NCI-H2196 treated with DMSO at 0.1 percent for 48 hours (cell line): ENCODE results near the gene CCDC92B.

Experiments
- DNase-seq: peaks from one replicate; lab custom pipeline; 2025; ENCODE audit not compliant: unreplicated experiment; lab: John Stamatoyannopoulos, UW

CCDC92B gene

GRCh38 chr17:2723505-2723996 is 25.9 kb downstream of the CCDC92B start:
- DNase-seq: no peak

GRCh38 chr17:2722611-2723010 is 26.8 kb downstream of the CCDC92B start:
- DNase-seq: no peak

DNA sequence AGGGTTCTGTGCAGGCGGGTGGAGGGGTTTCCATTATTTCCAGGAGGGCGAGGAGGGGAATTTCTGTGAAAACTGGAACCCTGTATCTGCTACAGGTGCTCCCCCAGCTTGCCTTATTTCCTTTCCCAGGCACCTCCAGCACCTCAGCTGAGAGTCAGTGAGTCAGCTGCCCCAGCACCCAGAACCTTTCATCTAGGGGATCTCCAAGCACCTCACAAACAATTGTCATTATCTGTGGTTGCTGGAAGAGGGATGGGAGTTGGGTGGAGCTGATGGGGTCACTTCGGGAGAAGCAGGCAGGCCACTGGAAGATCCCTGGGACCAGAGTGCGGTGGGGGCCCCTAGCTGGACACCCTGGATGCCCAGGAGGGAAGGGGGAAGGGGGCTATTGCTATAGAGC is 27.8 kb downstream of the CCDC92B start:
- DNase-seq: no peak

- DNase-seq: no peak
These were observed 29.6 kb downstream of the CCDC92B start for GRCh38 chr17:2719861-2720260.

DNA sequence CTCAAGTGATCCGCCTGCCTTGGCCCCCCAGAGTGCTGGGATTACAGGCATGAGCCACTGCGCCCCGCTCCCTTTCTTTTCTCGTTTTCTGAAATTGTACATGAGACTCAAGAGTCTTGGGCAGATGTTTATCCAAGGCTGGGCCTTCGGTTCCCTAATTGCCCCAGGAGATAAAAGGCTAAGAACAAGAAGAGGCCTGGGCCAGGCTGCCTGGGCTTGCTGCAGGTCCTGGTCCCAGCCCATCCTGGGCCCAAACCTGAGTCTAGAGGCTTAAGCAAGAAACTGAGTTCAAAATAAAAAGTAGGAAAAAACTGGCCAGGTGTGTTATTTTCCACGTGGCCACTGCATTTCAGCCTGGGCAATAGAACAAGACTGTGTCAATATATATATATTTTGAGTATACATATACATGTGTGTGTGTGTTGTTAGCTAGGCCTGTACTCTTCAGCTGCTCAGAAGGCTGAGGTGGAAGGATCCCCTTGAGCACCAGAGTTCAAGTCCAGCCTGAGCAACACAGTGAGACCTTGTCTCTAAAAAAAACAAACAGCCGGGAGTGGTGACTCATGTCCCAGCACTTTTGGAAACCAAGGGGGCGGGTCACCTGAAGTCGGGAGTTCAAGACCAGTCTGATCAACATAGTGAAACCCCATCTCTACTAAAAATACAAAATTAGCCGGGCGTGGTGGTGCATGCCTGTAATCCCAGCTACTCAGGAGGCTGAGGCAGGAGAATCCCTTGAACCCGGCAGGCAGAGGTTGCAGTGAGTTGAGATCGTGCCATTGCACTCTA is 31.1 kb downstream of the CCDC92B start:
- no peak for DNase-seq

GRCh38 chr17:2716649-2717048 is 32.8 kb downstream of the CCDC92B start:
- DNase-seq: no peak

DNA sequence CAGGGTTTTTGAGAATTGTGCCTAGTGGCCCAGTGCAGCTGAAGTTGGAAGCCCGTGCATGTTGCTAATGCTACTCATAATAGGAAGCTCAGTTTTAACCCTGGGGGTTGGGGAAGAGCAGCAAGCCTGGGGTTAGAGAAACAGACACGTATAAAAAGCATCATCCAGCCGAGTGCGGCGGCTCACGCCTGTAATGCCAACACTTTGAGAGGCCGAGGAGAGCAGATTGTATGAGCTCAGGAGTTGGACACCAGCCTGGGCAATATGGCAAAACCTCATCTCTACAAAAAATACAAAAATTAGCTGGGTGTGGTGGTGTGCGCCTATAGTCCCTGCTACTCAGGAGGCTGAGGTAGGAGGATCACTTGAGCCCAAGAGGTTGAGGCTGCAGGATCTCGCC is 35.6 kb downstream of the CCDC92B start:
- no peak for DNase-seq

- no peak for DNase-seq
These were observed 37.0 kb downstream of the CCDC92B start for GRCh38 chr17:2712300-2713043.

DNA sequence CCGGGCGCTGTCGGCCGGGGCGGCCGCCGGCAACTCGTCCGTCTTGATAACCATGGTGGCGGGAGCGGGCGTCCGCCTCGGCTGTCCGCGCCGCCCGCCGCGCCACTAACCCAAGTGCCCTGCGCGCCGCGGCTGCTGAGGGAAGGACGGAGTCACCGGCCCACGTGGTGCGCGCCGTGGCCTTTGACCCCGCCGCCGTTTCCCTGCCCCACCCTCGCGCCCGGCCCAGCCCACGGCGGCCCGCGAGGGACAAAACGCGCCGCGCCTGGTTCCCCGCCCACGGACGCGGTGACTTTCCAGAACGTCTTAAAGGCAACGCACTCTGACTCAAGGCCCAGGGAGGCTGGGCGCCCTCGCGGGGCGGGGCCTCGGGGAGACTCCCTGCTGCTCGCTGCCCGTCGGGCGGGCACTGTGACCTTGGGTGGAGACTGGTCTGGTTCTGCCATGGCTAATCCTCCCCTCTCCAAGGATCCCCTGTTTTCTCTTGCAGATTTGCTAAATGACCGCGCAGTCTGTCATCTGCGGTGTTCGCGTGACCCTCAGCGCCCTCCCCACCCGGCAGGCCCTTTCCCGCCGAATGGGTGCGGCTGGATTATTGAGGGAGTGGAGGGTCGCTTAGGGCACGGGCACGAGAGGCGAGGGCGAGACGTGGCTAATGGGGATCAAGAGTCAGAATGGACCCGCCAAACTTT is 37.7 kb downstream of the CCDC92B start, which contains the start of gene CLUH:
Gene CLUH (minus strand): TSS at position 157 of the 692 bp plus-strand sequence. CDS start 103 bp downstream, at position 54.
- peak; percentile 49 for DNase-seq

DNA sequence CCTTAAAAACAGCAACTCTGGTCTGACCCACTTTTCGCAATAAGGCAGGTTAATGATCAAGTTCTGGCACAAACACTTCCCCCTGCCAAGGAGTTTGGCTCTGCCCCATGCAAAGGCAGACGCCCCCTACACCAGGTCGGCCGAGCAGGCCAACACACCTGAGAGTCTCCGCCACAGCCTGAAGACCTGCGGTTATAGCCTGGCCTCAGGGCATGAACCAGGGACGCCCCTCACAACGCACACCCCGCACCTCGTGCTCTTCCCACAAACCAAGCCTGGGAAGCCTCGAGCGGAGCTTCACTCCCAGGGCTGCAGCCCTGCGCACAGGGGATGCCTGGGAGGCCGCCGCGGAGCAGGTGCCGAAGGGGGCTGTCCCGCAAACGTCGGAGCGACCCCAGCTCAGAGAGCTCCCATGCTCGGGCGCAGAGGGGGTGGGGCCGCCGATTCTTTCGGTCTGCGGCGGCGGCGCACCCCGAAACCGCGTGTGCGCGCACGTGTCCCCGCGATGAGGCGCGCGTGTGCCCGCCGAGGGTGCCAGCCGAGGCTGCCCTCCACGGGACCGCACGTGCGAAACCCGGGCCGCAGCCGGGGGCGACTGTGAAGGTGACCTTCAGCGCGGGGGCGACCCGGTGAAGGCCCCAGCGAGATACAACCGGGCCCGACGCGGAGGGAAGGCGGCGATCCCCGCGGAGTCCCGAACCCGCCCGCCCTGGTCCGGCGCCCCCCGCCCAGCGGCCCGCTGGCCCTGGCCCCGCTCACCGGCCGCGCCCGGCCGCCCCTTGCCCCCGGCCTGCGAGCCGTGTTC is 38.4 kb downstream of the CCDC92B start:
- DNase-seq: no peak

DNA sequence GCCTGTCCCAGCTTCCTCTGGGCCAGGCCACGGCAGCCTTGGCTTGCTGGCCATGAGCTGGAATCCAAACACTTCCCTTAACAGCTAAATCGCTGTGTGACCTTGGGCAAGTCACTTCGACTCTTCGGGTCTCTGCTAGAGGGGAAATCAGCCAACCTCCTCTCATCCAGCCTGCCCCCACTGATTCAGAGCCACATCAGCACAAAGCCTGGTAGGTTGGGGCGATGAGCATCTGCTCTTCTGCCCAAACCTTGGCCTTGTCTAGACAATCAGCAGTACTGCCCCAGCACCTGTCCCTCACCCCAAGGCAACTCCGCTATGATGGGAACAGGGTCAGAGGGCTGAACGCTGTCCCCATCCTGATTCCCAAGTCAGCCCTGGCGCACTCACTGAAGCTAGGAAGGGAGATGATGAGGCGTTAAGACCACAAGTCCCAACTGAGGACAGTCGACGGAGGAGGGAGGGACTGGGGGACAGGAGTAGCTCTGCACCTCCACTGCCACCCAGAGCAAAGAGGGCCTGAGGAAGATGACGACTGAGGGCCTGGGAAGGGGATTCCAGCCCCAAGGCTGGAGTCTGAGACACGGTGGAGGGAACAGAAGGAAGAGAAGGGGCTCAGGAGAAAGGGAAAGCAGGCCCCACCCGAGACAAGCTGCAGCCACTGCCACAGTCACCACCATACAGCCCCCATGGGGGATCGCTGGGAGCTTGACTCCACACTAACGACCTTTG is 39.2 kb downstream of the CCDC92B start:
- DNase-seq: no peak

DNA sequence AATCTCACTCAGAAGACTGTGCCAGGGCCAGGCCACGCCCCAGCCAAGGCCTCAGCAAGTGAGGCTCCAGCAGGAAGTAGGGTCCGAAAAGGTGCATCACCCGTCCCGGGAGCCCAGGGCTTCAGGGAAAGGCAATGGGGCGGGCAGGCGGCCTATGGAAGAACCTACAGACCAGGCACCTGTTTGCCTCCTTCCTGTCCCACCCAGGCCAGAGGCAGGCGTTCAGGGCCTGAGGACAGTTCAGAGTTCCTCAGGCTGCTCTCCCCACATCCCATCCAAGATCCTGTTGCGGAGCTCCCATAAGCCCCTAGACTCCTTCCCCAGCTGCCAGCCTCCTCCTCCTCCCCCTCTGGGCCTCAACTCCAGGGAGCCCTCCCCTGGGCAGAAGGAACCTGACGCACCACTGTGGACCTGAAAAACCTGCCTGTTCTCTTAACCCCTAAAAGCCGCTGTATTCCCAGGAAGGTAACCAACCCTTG is 40.2 kb downstream of the CCDC92B start:
- DNase-seq: no peak

DNA sequence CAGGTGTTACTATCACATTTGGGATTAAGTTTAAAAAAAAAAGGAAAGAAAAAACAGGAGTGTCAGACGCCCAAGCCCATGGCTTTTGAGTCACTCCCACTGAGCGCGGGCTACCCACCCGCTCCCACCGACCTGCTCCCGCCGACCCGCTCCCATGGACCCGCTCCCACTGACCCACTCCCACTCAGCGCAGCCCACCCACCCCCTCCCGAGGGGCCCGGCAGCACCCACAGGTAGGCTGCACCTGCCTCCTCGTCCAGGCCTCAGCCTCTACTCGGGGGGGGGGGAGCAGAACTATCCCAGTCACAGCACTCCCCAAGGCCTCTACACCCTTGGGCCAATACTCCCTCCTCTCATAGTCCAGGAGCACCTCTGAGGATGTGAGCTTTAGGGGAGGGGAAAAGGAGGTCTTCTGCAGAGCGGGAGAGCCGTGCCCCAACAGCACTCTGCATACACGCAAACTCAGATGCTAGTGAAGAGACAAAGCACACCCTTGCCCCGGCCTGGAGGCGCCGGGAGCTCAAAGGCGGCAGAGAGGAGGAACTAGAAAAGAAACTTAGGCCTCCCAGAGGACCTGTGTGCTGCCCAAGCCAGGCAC is 40.8 kb downstream of the CCDC92B start:
- no peak for DNase-seq

DNA sequence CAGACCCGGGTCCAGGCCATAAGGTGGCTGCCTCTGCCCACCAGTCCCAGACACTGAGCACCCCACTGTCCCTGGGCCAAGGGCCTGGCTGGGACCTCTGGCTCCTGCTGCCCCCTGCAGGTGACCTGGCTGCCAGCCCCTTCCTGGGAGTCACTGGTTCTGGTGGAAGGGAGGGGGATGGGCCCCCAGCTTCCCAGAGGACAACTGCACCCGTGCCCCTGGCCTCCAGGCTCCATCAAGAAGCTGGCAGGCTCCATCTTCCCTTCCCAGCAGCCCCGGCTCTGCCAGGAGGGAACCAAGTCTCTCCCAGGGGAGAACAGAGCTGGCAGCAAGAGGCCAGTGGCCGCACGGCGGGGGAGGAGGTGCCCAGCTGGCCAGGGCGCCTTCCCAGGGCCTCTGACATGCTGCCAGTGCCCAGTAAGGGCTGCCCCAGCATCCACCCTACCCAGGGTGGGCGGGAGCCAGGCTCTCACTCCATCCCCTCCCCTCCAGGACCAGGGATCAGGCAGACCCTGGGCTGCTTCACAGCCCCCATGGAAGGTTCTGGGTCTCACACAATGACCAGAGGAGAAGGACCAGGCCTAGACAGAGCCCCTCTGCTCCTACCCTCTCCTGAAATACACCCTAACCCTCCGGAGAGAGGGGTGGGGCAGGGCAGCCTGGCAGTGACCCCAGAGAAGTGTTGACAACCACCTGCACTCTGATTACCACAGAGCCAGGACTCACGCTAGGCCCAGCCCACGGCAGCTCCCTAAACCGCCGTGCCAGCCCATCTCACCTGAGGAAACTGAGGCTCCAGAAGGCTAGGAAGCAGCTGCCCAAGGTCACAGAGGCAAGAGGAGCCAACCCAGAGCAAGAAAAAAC is 41.5 kb downstream of the CCDC92B start:
- no peak for DNase-seq

DNA sequence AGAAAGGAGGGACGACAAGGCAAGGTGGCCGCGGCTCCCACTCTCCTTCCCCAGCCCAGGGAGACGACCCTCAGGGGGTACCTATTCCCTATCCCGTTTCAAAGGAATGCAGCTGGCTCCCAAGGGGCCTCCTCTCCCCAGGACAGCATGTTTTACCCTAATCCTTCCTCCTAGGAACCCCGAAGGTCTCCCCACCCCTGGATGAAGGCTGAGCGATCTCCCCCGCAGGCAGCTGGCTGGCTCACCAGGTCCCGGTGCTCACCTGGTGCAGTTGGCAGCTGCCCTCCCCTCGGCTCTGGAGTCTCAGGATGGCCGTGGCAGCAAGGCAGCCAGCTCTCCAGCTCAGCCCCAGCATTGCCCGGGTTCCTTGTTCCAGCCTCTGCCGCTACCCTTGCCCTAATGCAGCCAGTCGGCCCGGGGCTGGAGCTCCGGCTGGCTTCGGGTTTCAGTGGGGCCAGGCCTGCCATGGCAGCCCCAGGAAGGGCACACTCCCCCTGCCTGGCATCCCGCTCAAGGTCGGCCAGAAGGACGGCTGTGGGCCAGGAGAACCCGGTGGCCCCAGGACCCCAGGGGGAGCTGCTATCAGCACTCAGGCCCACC is 42.4 kb downstream of the CCDC92B start:
- no peak for DNase-seq

DNA sequence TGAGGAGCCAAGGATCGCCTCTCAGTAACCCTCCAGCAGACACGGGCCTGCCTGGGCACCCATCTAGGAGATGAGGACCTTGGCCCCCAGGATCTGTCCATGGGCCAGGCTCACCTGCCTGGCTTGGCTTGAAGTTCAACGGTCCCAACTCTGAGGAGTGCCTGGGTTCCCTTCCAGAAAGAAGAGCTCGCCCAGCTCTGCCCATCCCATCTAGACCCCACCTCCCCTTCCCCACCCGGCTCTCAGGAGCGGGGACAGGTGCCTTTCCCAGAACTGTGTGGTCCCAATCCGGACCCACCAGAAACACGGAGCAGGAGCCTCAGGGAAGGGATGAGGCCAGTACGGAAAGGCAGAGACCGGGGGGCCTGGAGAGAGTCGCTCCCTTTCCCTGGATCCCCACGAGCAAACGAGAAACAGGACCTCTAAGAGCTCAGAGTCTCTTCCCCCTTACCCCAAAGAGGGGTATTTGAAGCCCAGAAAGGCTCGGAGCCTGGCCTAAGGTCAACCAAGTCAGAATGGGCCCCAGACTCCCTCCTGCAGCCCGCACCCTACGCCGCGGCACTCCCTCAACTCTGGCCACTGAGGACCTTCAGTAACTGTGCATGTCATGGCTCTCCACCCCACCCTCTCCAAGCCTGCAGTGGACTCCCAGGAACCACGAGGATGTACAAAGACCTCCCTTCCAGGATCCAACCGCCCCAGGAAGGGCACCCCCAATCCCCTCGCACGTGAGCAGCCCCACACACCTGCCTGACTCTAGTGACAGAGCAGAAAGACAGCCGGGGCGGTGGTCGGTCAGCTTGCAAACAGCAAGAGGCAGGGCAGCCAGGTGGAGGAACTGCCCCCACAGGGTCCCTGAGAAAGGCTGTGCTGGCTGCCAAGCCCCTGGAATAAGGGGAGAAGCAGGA is 43.3 kb downstream of the CCDC92B start:
- no peak for DNase-seq

- no peak for DNase-seq
These were observed 44.2 kb downstream of the CCDC92B start for GRCh38 chr17:2705263-2705662.
